Bronchial epithelial cell (primary cell): ENCODE data around the gene UBE2C. TPM values are rescaled to one million over a fixed set of nuclear protein-coding genes. Genes with fewer than 3 reads are reported as not detected.

Experiments
- DNase-seq: peaks from one replicate; pipeline ENCODE4 v3.0.0-alpha.2; 2010; ENCODE audit warnings: low read depth
- FAIRE-seq: peaks from 2 replicates; lab custom pipeline; 2011; peaks lifted over from hg19 to GRCh38; lab: Jason Lieb, UNC
- H3K27me3 ChIP-seq: 2 replicates; pipeline ENCODE4 v1.5.1; 2011; ENCODE audit warnings: low read length; ENCODE audit not compliant: control insufficient read depth, insufficient read depth
- H3K36me3 ChIP-seq: 2 replicates; pipeline ENCODE4 v1.5.1; 2011; ENCODE audit warnings: low read length; ENCODE audit not compliant: control insufficient read depth, insufficient read depth
- H3K4me3 ChIP-seq: 2 replicates; pipeline ENCODE4 v1.5.1; 2011; ENCODE audit warnings: mild to moderate bottlenecking, low read depth, low read length, control low read depth
- total RNA-seq: library from RNA; depleted of rRNA; stranded (reverse); fragments of >200 nt; gene quantifications from 2 replicates; pipeline ENCODE4 v1.2.1, GENCODE V29; 2014
- TF ChIP-seq, protein P1 (sequence below): IDR thresholded peaks from 2 replicates; pipeline ENCODE4 v1.5.1; 2011; ENCODE audit warnings: mild to moderate bottlenecking, moderate library complexity, low read length, control low read depth, inconsistent platforms; ENCODE audit not compliant: insufficient read depth, severe bottlenecking

The UBE2C gene
- total RNA-seq, 1 donor from 2014 or later, result 0.26 TPM

DNA sequence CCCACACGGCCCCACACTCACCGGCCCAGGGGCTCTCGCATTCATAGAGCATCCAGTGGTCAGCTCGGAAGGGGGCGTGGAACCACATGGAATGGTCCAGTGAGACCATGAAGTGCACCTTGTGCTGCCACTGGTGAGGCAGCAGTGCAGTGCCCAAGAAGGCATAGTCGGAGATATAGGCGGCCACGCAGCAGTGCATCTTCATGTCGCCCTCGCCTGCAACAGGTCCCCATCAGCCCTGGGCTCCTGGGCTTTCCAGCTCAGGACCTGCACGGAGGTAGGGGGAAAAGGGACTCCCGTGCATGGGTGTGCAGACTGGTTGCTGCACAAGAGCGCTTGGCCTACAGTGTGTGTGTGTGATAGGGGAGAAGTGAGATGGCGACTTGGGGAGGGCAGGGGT, 31.1 kb downstream of the UBE2C start:
- TF ChIP-seq, protein P1, sequence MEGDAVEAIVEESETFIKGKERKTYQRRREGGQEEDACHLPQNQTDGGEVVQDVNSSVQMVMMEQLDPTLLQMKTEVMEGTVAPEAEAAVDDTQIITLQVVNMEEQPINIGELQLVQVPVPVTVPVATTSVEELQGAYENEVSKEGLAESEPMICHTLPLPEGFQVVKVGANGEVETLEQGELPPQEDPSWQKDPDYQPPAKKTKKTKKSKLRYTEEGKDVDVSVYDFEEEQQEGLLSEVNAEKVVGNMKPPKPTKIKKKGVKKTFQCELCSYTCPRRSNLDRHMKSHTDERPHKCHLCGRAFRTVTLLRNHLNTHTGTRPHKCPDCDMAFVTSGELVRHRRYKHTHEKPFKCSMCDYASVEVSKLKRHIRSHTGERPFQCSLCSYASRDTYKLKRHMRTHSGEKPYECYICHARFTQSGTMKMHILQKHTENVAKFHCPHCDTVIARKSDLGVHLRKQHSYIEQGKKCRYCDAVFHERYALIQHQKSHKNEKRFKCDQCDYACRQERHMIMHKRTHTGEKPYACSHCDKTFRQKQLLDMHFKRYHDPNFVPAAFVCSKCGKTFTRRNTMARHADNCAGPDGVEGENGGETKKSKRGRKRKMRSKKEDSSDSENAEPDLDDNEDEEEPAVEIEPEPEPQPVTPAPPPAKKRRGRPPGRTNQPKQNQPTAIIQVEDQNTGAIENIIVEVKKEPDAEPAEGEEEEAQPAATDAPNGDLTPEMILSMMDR, result no peak
- DNase-seq, result no peak
- Histone ChIP-seq H3K4me3 (no peak overlapping the region), H3K27me3 (no peaks in the 10 kb centered on the region), H3K36me3 (peaks cover 21% of the 10 kb centered on the region)
- no peak for FAIRE-seq

DNA sequence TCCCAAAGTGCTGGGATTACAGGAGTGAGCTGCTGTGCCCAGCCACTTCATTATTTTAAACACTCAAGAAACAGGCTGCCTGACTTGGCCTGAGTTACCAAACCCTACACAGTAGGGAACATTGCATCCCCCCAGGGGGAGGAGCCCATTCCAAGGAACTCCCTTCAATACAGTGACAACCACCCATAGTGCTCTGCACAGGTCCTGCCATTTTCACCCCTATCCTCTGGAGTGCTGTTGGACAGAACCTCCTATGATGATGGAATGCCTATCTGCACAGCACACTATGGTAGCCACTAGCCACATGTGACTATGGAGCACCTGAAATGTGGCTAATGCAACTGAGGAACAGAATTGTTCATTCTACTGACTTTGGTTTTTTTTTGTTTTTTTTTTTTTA, 33.0 kb downstream of the UBE2C start:
- no peak for DNase-seq
- peaks cover 21% of the 10 kb centered on the region for H3K36me3 ChIP-seq
- H3K27me3 ChIP-seq, result no peaks in the 10 kb centered on the region
- no peak overlapping the region for H3K4me3 ChIP-seq
- TF ChIP-seq, protein P1, result no peak
- no peak for FAIRE-seq

DNA sequence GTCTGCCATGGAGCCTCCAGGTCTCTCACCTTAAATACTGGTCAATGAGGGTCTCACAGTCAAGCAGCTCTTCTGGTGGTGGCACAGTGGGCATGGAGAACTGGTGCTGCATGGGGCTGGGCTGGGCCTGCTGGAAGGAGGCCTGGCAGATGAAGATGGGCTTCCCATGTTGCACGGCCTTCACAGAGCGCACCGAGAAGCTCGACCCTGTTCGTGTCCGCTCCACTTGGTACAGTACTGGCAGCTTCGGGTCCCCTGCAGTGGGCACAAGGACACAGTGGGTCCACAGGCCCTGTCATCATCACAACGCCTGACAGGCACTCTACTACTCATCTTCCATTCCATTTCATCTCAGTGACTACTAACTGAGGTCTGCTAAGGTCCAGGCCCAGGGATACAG, 36.0 kb downstream of the UBE2C start:
- Histone ChIP-seq H3K27me3 (no peaks in the 10 kb centered on the region), H3K36me3 (peaks cover 18% of the 10 kb centered on the region), H3K4me3 (no peak overlapping the region)
- FAIRE-seq (no peak), DNase-seq (no peak)
- TF ChIP-seq, protein P1, result no peak

DNA sequence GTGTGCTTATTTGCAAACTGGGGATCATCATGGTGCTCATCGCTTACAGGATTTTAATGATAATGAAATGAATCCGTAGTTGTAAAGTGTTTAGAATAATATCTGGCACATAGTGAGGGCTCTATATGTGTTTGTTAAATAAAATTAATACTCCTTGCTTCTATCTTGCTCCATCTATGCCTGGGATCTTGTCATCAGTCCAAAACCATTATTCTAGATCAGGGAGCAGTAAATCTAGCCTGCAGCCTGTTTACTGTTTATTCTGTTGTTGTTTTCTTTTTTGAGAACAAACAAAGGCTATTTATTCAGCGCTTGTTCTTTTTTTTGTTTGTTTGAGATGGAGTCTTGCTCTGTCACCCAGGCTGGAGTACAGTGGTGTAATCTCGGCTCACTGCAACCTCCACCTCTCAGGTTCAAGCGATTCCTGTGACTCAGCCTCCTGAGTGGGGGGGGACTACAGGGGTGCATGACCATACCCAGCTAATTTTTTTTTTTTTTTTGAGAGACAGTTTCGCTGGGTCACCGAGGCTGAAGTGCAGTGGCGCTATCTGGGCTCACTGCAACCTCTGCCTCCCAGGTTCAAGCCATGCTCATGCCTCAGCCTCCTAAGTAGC, 36.6 kb downstream of the UBE2C start:
- Histone ChIP-seq H3K27me3 (no peaks in the 10 kb centered on the region), H3K4me3 (no peak overlapping the region), H3K36me3 (peaks cover 14% of the 10 kb centered on the region)
- FAIRE-seq, result no peak
- no peak for DNase-seq
- TF ChIP-seq, protein P1, result no peak

DNA sequence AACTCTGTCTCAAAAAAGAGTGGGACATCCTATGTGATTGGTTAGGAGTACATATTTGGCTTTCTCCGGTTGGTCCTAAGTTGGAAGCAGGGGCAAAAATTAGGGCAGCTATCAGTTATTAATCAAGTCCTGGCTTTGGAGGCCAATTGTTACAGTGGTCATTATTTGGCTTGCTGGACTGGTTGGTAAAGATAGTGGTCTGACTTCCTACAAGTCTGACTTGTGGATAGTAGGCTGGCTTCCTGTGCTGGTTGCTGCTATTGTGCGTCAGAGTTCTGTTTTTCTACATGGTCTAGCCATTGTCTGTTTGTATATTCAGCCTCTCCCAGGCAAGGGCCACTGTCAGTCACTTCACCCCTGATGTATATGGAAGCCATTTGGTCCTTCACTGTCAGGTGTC, 37.8 kb downstream of the UBE2C start:
- DNase-seq (no peak), FAIRE-seq (no peak)
- Histone ChIP-seq H3K4me3 (no peak overlapping the region), H3K36me3 (peaks cover 15% of the 10 kb centered on the region), H3K27me3 (no peaks in the 10 kb centered on the region)
- TF ChIP-seq, protein P1, result no peak

DNA sequence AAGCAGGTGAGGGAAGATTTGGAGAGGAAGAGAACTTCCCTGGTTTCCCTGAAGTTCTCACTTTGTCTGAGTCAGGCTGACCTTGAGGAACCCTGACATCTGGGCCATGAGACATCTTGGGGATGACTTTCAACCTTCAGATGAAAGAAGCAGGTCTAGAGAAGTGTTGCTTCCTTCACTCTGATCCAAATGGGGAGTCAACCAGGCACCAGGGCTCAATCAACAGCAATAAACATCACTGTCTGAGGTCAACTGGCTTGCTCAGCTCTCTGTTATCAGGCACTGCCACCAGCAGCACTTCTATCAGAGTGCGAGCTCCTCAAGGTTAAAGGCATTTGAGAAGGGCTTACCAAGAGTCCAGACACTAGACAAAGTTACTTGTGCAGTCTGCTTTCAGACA, 38.5 kb downstream of the UBE2C start:
- FAIRE-seq, result no peak
- H3K36me3 ChIP-seq, result peaks cover 15% of the 10 kb centered on the region

More for the DNA sequence above, 38.5 kb downstream of the UBE2C start:
- DNase-seq, result no peak
- Histone ChIP-seq H3K4me3 (no peak overlapping the region), H3K27me3 (no peaks in the 10 kb centered on the region)
- TF ChIP-seq, protein P1, result no peak
